Measurements from ENCODE around the gene IL9.

DNA sequence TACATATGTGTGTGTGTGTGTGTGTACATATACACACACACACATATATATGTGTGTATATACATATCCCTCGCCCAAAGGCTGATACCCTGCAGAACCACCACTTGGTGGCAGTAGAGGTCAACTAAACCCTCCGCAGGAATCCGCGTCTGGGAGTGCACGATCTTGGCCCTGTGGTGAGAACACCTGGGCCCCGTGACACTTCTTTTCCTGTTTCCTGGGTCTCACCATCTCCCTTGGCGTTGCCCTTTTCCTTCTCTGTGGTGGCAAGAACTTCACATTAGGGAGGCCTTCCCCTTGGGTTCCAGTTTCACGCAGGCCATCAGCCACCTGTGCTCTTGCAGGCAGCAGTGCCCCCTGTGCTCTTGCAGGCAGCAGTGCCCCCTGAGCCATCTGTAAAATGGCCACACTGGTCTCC lies 8.2 kb downstream of the IL9 start:
- no peak for TF ChIP-seq GATA2 (IDR thresholded peaks at IDR 0.05; ENCODE audit: low read depth, low read length)
- no peak for TF ChIP-seq GATA3 (IDR thresholded peaks at IDR 0.05; ENCODE audit: low read depth, low read length)
